SK-N-SH (cell line): ENCODE measurements around the gene CGN.

ENCODE experiments used
- CHD2 ChIP-seq: fragments of 150-350 bp; IDR thresholded peaks from 2 replicates; pipeline ENCODE4 v1.6.1; 2018; ENCODE audit warnings: low read length; ENCODE audit not compliant: partially characterized antibody
- EP300 ChIP-seq, 2 experiments: IDR thresholded peaks; 2 replicates each; pipeline versions ENCODE4 v1.4.0 to v1.6.1; 2012; ENCODE audit warnings: borderline replicate concordance in 1 of 2, low read depth in 1 of 2, low read length in 1 of 2
- NFIC ChIP-seq: IDR thresholded peaks from 2 replicates; pipeline ENCODE4 v1.4.0; 2012; ENCODE audit warnings: borderline replicate concordance
- REST ChIP-seq: IDR thresholded peaks from 2 replicates; pipeline ENCODE4 v1.6.1; 2012; ENCODE audit warnings: mild to moderate bottlenecking, low read depth, low read length, moderate library complexity
- RFX5 ChIP-seq: IDR thresholded peaks from 2 replicates; pipeline ENCODE4 v1.6.1; 2012; ENCODE audit warnings: mild to moderate bottlenecking, improper control_type of control experiment, low read length
- SMC3 ChIP-seq: IDR thresholded peaks from 2 replicates; pipeline ENCODE4 v1.6.1; 2012; ENCODE audit warnings: low read depth, low read length, improper control_type of control experiment
- TAF1 ChIP-seq: IDR thresholded peaks from 2 replicates; pipeline ENCODE4 v1.6.1; 2012; ENCODE audit warnings: low read depth, mild to moderate bottlenecking, low read length, moderate library complexity, borderline replicate concordance
- TF ChIP-seq, protein P1 (sequence below): fragments of 200-600 bp; sonication (generic); IDR thresholded peaks from 2 replicates; pipeline ENCODE4 v1.6.1; 2017; ENCODE audit warnings: antibody characterized with exemption, mild to moderate bottlenecking, moderate library complexity

DNA sequence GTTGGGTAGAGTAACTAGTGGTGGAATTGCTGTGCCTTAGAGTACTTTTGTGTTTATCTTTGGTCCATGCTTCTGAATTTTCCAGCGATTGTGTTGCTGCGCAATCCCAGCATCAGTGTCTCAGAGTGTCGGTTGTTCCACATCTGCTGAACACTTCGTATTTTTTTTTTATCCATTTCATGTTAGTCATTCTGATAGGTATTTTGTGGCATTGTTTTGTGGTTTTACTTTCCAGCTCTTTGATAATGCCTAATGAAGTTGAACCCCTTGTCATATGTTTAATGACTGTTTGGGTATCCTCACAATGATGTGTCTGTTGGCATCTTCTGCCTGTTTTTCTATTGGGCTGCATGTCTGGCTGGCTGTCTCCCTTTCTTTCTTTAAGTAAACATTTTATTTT lies 42.5 kb downstream of the CGN start:
- TF ChIP-seq, protein P1, sequence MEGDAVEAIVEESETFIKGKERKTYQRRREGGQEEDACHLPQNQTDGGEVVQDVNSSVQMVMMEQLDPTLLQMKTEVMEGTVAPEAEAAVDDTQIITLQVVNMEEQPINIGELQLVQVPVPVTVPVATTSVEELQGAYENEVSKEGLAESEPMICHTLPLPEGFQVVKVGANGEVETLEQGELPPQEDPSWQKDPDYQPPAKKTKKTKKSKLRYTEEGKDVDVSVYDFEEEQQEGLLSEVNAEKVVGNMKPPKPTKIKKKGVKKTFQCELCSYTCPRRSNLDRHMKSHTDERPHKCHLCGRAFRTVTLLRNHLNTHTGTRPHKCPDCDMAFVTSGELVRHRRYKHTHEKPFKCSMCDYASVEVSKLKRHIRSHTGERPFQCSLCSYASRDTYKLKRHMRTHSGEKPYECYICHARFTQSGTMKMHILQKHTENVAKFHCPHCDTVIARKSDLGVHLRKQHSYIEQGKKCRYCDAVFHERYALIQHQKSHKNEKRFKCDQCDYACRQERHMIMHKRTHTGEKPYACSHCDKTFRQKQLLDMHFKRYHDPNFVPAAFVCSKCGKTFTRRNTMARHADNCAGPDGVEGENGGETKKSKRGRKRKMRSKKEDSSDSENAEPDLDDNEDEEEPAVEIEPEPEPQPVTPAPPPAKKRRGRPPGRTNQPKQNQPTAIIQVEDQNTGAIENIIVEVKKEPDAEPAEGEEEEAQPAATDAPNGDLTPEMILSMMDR = no peak
- TF ChIP-seq EP300 (IDR thresholded peaks at IDR 0.05; ENCODE audit: borderline replicate concordance in 1 of 2, low read depth in 1 of 2, low read length in 1 of 2) (no peak), REST (no peak), RFX5 (no peak), CHD2 (no peak), TAF1 (no peak), NFIC (no peak), SMC3 (no peak)
